ENCODE results near the gene DDIT3. TPM values are rescaled to one million over a fixed set of nuclear protein-coding genes. Genes with fewer than 3 reads are reported as not detected.

The DDIT3 gene
- polyA plus RNA-seq, 3 donors = 9.3 to 163 (median 9.4) TPM

DNA sequence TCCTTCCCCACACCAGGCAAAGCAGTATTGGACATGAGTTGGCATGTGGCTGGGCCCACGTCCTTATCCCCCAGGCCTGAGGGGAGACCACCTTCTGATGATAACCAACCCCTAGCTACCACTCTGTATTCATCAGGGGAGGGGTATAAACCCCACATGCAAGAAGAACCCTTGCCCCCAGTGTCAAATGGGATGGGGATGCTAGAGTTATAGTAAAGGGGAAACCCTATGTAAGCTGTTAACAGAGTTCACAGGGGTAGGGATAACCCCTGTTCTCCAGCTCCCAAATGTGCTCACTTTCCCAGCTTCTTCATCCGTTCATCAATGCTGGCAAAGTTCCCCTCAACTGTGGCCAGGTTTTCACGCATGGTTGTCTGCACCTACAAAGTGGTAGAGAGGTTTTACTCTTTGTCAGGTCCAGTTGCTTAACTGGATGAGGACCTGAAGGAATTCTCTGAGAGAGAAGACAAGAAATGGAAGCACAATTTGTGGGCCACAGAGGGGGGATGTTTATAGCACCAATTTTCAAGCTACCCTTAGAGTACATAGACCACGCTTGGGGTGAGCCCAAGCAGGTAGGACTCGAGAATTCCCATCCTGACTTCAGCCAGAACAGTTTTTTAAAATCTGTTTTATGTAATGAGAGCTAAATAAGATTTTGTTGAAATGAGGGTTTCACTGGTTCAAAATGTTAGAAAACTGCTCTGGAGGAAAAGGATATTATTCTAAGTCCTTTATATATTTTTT lies 10.3 kb upstream of the DDIT3 start:
- no peak for TF ChIP-seq CTCF (IDR thresholded peaks at IDR 0.05)
- H3K27me3 Mint-ChIP-seq (ENCODE audit: low read depth in 3 of 3) = no peaks in the 10 kb centered on the region
- H3K79me2 ChIP-seq (ENCODE audit: insufficient read depth, low read length) = peaks cover 20% of the 10 kb centered on the region
- no peaks in the 10 kb centered on the region for H3K4me1 ChIP-seq (ENCODE audit: control insufficient read depth in 1 of 2, insufficient read depth in 2 of 2, low read length in 2 of 2)
- intact Hi-C loops (cut with micrococcal nuclease) = no loop called here
- H3K27me3 ChIP-seq (ENCODE audit: control insufficient read depth in 2 of 2, insufficient read depth in 2 of 2, low read length in 2 of 2) = no peaks in the 10 kb centered on the region
- peak overlapping the region in 3 of 7 donors; percentile 42 to 70 (median 68) for H3K27ac Mint-ChIP-seq
- H3K4me2 ChIP-seq (replicated peaks; ENCODE audit: extremely low read depth, low read length, poor library complexity, severe bottlenecking) = no peak overlapping the region
- WGBS (ENCODE audit: insufficient coverage) = 100% methylated on average over 1 of the region's 5 CpGs
- H2AFZ ChIP-seq (ENCODE audit: insufficient read depth, low read depth, low read length, poor library complexity, severe bottlenecking) = no peak overlapping the region
- H3K9me3 Mint-ChIP-seq = peaks cover 0 to 2% (median 0%) of the 10 kb centered on the region in 7 donors
- H3K9me3 ChIP-seq (replicated peaks in 1 of 2; ENCODE audit: control insufficient read depth in 1 of 2, insufficient read depth in 1 of 2, low read length in 2 of 2) = no peaks in the 10 kb centered on the region
- DNase-seq = no peak
- H3K36me3 Mint-ChIP-seq = peaks cover 81 to 98% of the 10 kb centered on the region in 2 donors
- peaks cover 60% of the 10 kb centered on the region for H4K20me1 ChIP-seq (ENCODE audit: insufficient read depth, low read length)
- H3K9ac ChIP-seq (ENCODE audit: insufficient read depth, low read length, poor library complexity, severe bottlenecking) = no peak overlapping the region
- H3K4me3 Mint-ChIP-seq = no peak overlapping the region
- H3K4me3 ChIP-seq (replicated peaks in 1 of 3; ENCODE audit: low read depth in 2 of 3, low read length in 3 of 3) = no peak overlapping the region
- peak overlapping the region in 1 of 2 donors; percentile 49 for H3K27ac ChIP-seq (ENCODE audit: low read depth in 1 of 2, low read length in 2 of 2)
- H3K36me3 ChIP-seq (replicated peaks in 1 of 2; ENCODE audit: control insufficient read depth in 1 of 2, insufficient read depth in 2 of 2, low read length in 2 of 2) = peaks cover 92 to 99% of the 10 kb centered on the region in 2 donors
- no peaks in the 10 kb centered on the region for H3K4me1 Mint-ChIP-seq

- no CpG with 5 or more reads among the region's 6 CpGs for WGBS (ENCODE audit: insufficient coverage)
- Histone ChIP-seq H3K9ac (ENCODE audit: insufficient read depth, low read length, poor library complexity, severe bottlenecking) (no peak overlapping the region), H3K36me3 (replicated peaks in 1 of 2; ENCODE audit: control insufficient read depth in 1 of 2, insufficient read depth in 2 of 2, low read length in 2 of 2) (peaks cover 92 to 99% of the 10 kb centered on the region in 2 donors), H3K4me3 (replicated peaks in 1 of 3; ENCODE audit: low read depth in 2 of 3, low read length in 3 of 3) (no peak overlapping the region), H3K4me2 (replicated peaks; ENCODE audit: extremely low read depth, low read length, poor library complexity, severe bottlenecking) (no peak overlapping the region), H3K4me1 (ENCODE audit: control insufficient read depth in 1 of 2, insufficient read depth in 2 of 2, low read length in 2 of 2) (peaks cover 0 to 7% of the 10 kb centered on the region in 2 donors), H3K9me3 (replicated peaks in 1 of 2; ENCODE audit: control insufficient read depth in 1 of 2, insufficient read depth in 1 of 2, low read length in 2 of 2) (no peaks in the 10 kb centered on the region), H3K27ac (ENCODE audit: low read depth in 1 of 2, low read length in 2 of 2) (peak overlapping the region in 1 of 2 donors; percentile 49), H4K20me1 (ENCODE audit: insufficient read depth, low read length) (peaks cover 67% of the 10 kb centered on the region), H3K79me2 (ENCODE audit: insufficient read depth, low read length) (peaks cover 28% of the 10 kb centered on the region), H3K27me3 (ENCODE audit: control insufficient read depth in 2 of 2, insufficient read depth in 2 of 2, low read length in 2 of 2) (no peaks in the 10 kb centered on the region), H2AFZ (ENCODE audit: insufficient read depth, low read depth, low read length, poor library complexity, severe bottlenecking) (no peak overlapping the region)
- TF ChIP-seq CTCF (IDR thresholded peaks at IDR 0.05) = no peak
- Mint-ChIP-seq H3K27ac (peak overlapping the region in 5 of 7 donors; percentile 32 to 72 (median 68)), H3K36me3 (peaks cover 81 to 98% of the 10 kb centered on the region in 2 donors), H3K4me3 (no peak overlapping the region), H3K4me1 (peaks cover 3% of the 10 kb centered on the region), H3K9me3 (peaks cover 0 to 2% (median 0%) of the 10 kb centered on the region in 7 donors), H3K27me3 (ENCODE audit: low read depth in 3 of 3) (no peaks in the 10 kb centered on the region)
- intact Hi-C loops (cut with micrococcal nuclease) = no loop called here
- DNase-seq = no peak
These were observed 9.5 kb upstream of the DDIT3 start for GRCh38 chr12:57529831-57530230.
